Left lung (tissue), 10 donors: ENCODE measurements around the gene GPR173. TPM values are rescaled to one million over a fixed set of nuclear protein-coding genes. Genes with fewer than 3 reads are reported as not detected.

Source experiments
- ATAC-seq: fragments of 200-7000 bp; cut with Tn5 transposase; one replicate; pipeline ENCODE4 v1.9.1; 2020; ENCODE audit warnings: moderate library complexity
- DNase-seq, 4 donors: peaks; one replicate each; pipeline ENCODE4 v3.0.0-alpha.2; 2013 to 2020
- H3K27ac ChIP-seq, 2 donors: fragments of 200-600 bp; sonication (generic) in 1 of 2; one replicate each; pipeline versions ENCODE4 v1.5.0 to v1.8.0; 2020 to 2021
- H3K27me3 ChIP-seq, 2 donors: fragments of 200-600 bp; sonication (generic) in 1 of 2; one replicate each; pipeline versions ENCODE4 v1.5.0 to v1.8.0; 2020 to 2021
- H3K36me3 ChIP-seq, 2 donors: fragments of 200-600 bp; sonication (generic) in 1 of 2; one replicate each; pipeline versions ENCODE4 v1.5.0 to v1.8.0; 2020 to 2021
- H3K4me1 ChIP-seq, 2 donors: fragments of 200-600 bp; one replicate each; pipeline ENCODE4 v1.8.0; 2021
- H3K4me3 ChIP-seq, 2 donors: fragments of 200-600 bp; sonication (generic) in 1 of 2; one replicate each; pipeline versions ENCODE4 v1.5.0 to v1.8.0; 2020 to 2021; ENCODE audit warnings: mild to moderate bottlenecking in 1 of 2
- H3K9me3 ChIP-seq, 2 donors: fragments of 200-600 bp; sonication (generic) in 1 of 2; one replicate each; pipeline versions ENCODE4 v1.5.0 to v1.8.0; 2020 to 2021
- CTCF ChIP-seq, 2 donors: fragments of 200-600 bp; sonication (generic) in 1 of 2; IDR thresholded peaks; one replicate each; pipeline versions ENCODE4 v1.5.0 to v1.8.0; 2021; ENCODE audit warnings: antibody characterized with exemption in 2 of 2
- intact Hi-C, 2 donors: fragments of 100-400 bp; cut with DNase I; formaldehyde crosslinking; loops; one replicate each; pipeline versions ENCODE4 v1.11.2 to v1.14.2; 2022
- polyA plus RNA-seq, 6 donors: library from polyadenylated mRNA; unstranded; fragments of 120-200 nt; gene quantifications; one replicate each; pipeline ENCODE4 v1.2.1, GENCODE V29; 2013; ENCODE audit not compliant: insufficient read length in 6 of 6
- total RNA-seq, 2 donors: library from RNA; stranded (reverse); fragmentation: NEBNext Ultra II Directional; extraction: Animal tissue kit (Norgen Biotek cat#: 25700); gene quantifications; one replicate each; pipeline ENCODE4 v1.2.1, GENCODE V29; 2021
- donor health status: DM: no; HTN: yes; CAD: no.
- donor health status: DM: no; HTN: no; CAD: no.

GPR173 gene
- total and polyA plus RNA-seq, 8 donors = 2.0 to 19.8 (median 14.5) TPM

DNA sequence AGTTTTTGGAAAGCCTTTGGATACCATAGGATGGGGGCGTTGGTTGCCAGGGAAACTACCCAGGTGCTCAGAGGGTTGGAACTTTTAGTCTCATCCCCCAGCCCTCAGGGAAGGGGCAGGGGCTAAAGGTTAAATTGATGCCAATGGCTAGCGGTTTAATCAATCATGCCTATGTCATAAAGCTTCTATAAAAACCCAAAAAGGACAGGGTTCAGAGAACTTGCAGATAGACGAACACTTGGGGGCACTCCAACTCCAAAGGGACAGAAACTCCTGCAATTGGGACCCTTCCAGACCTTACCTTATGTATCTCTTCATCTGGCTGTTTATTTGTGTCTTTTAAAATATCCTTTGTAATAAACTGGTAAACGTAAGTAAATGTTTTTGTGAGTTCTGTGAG lies 30.0 kb upstream of the GPR173 start:
- Histone ChIP-seq H3K27me3 (peaks cover 0 to 8% of the 10 kb centered on the region in 2 donors), H3K4me1 (no peaks in the 10 kb centered on the region), H3K9me3 (no peaks in the 10 kb centered on the region), H3K27ac (no peak overlapping the region), H3K36me3 (no peaks in the 10 kb centered on the region), H3K4me3 (no peak overlapping the region)
- intact Hi-C loops = no loop called here
- ATAC-seq (no peak), DNase-seq (no peak)
- no peak for TF ChIP-seq CTCF (IDR thresholded peaks at IDR 0.05)

- H3K36me3 ChIP-seq = no peaks in the 10 kb centered on the region
- no peak for ATAC-seq
- intact Hi-C loops = no loop called here
- H3K27me3 ChIP-seq = peaks cover 0 to 4% of the 10 kb centered on the region in 2 donors
- no peak for TF ChIP-seq CTCF (IDR thresholded peaks at IDR 0.05)
- DNase-seq = no peak
- no peaks in the 10 kb centered on the region for H3K4me1 ChIP-seq
- H3K4me3 ChIP-seq = no peak overlapping the region
- H3K27ac ChIP-seq = no peak overlapping the region
- H3K9me3 ChIP-seq = no peaks in the 10 kb centered on the region
Observed at GRCh38 chrX:53022381-53022780, 26.2 kb upstream of the GPR173 start.

GRCh38 chrX:53028678-53029077 lies 19.9 kb upstream of the GPR173 start:
- no peak for TF ChIP-seq CTCF (IDR thresholded peaks at IDR 0.05)
- Histone ChIP-seq H3K9me3 (no peaks in the 10 kb centered on the region), H3K27ac (no peak overlapping the region), H3K4me3 (no peak overlapping the region), H3K36me3 (no peaks in the 10 kb centered on the region), H3K27me3 (peaks cover 0 to 7% of the 10 kb centered on the region in 2 donors), H3K4me1 (no peaks in the 10 kb centered on the region)
- intact Hi-C loops = no loop called here
- ATAC-seq = no peak
- DNase-seq = no peak

DNA sequence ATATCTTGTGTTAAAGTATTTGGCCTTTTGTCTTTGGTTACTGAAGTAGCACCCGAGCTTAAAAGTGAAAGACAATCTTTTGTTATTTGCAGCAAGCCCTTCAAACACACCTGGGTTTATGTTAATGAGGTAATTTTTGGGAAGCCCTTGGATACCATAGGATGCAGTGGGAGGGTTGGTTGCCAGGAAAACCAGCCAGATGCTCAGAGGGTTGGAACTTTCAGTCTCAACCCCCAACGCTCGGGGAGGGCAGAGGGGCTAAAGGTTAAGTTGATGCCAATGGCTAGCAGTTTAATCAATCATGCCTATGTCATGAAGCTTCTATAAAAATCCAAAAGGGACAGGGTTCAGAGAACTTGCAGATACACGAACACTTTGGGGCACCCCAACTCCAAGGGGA lies 17.2 kb upstream of the GPR173 start:
- ATAC-seq (no peak), DNase-seq (no peak)
- Histone ChIP-seq H3K9me3 (no peaks in the 10 kb centered on the region), H3K4me3 (no peak overlapping the region), H3K27me3 (peaks cover 0 to 7% of the 10 kb centered on the region in 2 donors), H3K36me3 (no peaks in the 10 kb centered on the region), H3K27ac (no peak overlapping the region), H3K4me1 (no peaks in the 10 kb centered on the region)
- TF ChIP-seq CTCF (IDR thresholded peaks at IDR 0.05) = no peak
- intact Hi-C loops = no loop called here

DNA sequence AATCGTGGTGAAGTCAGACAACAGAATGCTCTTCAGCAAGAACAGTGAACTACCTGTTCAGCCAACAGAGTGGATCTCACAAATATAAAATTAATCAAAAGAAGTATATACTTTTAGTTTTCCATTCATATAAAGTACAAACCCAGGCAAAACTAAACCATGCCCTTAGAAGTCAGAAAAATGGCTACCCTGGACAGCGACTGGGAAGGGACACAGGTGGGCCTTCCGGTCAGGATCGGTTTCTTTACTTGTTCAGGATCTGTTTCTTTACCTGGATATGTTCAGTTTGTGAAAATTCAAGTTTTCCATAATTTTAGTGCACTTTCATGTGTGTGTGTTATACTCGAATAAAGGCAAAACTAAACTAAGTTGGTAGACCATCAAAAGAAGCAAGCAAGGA lies 12.4 kb upstream of the GPR173 start:
- TF ChIP-seq CTCF (IDR thresholded peaks at IDR 0.05) = no peak
- Histone ChIP-seq H3K27me3 (peaks cover 0 to 27% of the 10 kb centered on the region in 2 donors), H3K36me3 (no peaks in the 10 kb centered on the region), H3K4me3 (no peak overlapping the region), H3K27ac (no peak overlapping the region), H3K4me1 (no peaks in the 10 kb centered on the region), H3K9me3 (no peaks in the 10 kb centered on the region)
- DNase-seq (no peak), ATAC-seq (no peak)
- intact Hi-C loops = no loop called here
